NB4 (cell line): Measurements from ENCODE around the gene TEKT2.

Experiments used
- DNase-seq: peaks from one replicate; pipeline ENCODE4 v3.0.0; 2010; ENCODE audit warnings: low read depth
- H3K4me3 ChIP-seq: one replicate; pipeline ENCODE4 v1.5.1; 2011; ENCODE audit warnings: mild to moderate bottlenecking, low read depth, low read length, moderate library complexity
- CTCF ChIP-seq: IDR thresholded peaks from one replicate; pipeline ENCODE4 v1.5.1; 2012; ENCODE audit warnings: low read depth, low read length
- MYC ChIP-seq: IDR thresholded peaks from 2 replicates; pipeline ENCODE4 v1.6.1; 2011; ENCODE audit warnings: low read depth, low read length
- POLR2A ChIP-seq: IDR thresholded peaks from 2 replicates; pipeline ENCODE4 v1.6.1; 2011; ENCODE audit warnings: mild to moderate bottlenecking; ENCODE audit not compliant: insufficient read length; ENCODE audit errors: extremely low read depth
- TF ChIP-seq, protein P1 (sequence below): IDR thresholded peaks from 2 replicates; pipeline ENCODE4 v1.6.1; 2011; ENCODE audit warnings: low read depth, low read length

Gene TEKT2

GRCh38 chr1:36101546-36101945, 17.7 kb downstream of the TEKT2 start:
- no peak for TF ChIP-seq POLR2A
- no peak for TF ChIP-seq MYC
- TF ChIP-seq, protein P1, sequence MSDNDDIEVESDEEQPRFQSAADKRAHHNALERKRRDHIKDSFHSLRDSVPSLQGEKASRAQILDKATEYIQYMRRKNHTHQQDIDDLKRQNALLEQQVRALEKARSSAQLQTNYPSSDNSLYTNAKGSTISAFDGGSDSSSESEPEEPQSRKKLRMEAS, result no peak
- no peak for TF ChIP-seq CTCF
- H3K4me3 ChIP-seq, result no peak overlapping the region
- DNase-seq, result no peak

- DNase-seq, result no peak
- no peak overlapping the region for H3K4me3 ChIP-seq
- no peak for TF ChIP-seq MYC
- no peak for TF ChIP-seq CTCF
These were observed 22.4 kb downstream of the TEKT2 start for GRCh38 chr1:36106269-36106668.

- DNase-seq, result no peak
- no peak overlapping the region for H3K4me3 ChIP-seq
- TF ChIP-seq POLR2A (no peak), CTCF (no peak)
These were observed 23.5 kb downstream of the TEKT2 start for GRCh38 chr1:36107394-36107793.

DNA sequence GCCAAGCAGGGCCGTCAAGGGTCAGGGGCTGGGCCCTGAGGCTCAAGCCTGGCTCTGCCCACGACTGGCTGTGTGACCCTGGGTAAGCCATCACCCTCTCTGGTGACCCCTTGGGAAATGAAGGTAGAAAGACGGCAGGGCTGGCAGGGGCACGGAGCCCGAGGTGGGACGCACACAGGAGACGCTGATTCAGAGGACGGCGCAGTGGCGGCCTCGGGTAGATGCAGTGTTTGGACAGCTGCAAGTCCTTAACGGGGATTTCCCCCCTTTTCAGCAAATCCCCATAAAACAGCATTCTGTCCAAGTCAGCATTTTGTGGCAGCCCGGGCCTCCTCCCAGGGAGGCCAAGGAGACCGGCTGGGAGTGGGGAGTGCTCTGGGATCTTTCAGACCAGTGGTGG, 24.4 kb downstream of the TEKT2 start:
- TF ChIP-seq, protein P1, result no peak
- no peak for TF ChIP-seq MYC
- TF ChIP-seq POLR2A, result no peak
- no peak for TF ChIP-seq CTCF
- no peak overlapping the region for H3K4me3 ChIP-seq
- no peak for DNase-seq

GRCh38 chr1:36109041-36109679, 25.3 kb downstream of the TEKT2 start:
- DNase-seq, result peak; percentile 42
- TF ChIP-seq MYC, result no peak
- TF ChIP-seq CTCF, result no peak
- TF ChIP-seq, protein P1, result no peak
- no peak for TF ChIP-seq POLR2A
- H3K4me3 ChIP-seq, result no peak overlapping the region

- no peak for DNase-seq
- TF ChIP-seq POLR2A, result no peak
- TF ChIP-seq MYC, result no peak
- TF ChIP-seq, protein P1, result no peak
- no peak for TF ChIP-seq CTCF
- H3K4me3 ChIP-seq, result no peak overlapping the region
These were observed 27.3 kb downstream of the TEKT2 start for GRCh38 chr1:36111151-36111550.
